ENCODE data around the gene JMJD4. TPM values are rescaled to one million over a fixed set of nuclear protein-coding genes. Genes with fewer than 3 reads are reported as not detected.

JMJD4 gene
- total and polyA plus RNA-seq, 2 donors (not counting 3 experiments of a cell fraction or from before 2014, with no cell fraction given): 17.3 to 31.2 TPM

DNA sequence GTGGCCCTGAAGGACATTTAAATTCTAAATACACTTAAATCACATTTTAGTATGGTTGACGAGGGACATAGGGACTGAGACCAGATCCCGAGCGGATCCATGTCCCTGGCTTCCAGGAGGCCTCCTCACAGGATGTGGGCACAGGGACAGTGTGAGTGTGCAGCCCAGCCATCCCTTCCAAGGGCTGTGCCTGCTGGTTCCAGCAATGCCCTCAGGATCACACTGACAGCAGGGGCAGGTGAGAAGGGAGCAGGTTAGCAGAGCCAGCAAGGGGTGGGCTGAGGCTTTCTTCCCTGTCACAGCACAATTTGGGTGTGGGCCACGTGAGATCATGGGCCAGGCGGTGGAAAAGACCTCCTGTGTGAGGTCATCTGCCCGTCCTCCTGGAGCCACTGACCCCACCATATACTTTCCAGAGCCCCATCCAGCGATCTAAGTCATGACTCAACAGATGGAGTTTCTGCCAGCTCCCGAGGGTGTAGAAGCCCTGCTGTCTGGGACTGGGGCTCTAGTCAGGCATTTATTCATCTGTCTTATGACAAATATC lies 43.4 kb upstream of the JMJD4 start:
- Histone ChIP-seq H3K9me3 (replicated peaks; ENCODE audit: control insufficient read depth, insufficient read depth, low read length) (no peaks in the 10 kb centered on the region), H2AFZ (ENCODE audit: low read depth, low read length) (no peak overlapping the region), H3K4me3 (replicated peaks in 1 of 3; ENCODE audit: insufficient read depth in 1 of 3, low read depth in 1 of 3, low read length in 3 of 3) (no peak overlapping the region), H3K4me2 (ENCODE audit: insufficient read depth, low read length) (no peak overlapping the region), H3K4me1 (ENCODE audit: control insufficient read depth, extremely low read depth, insufficient read depth, low read length) (peaks cover 10% of the 10 kb centered on the region), H3K36me3 (ENCODE audit: control insufficient read depth in 2 of 2, extremely low read depth in 1 of 2, insufficient read depth in 2 of 2, low read length in 2 of 2) (peaks cover 0 to 6% of the 10 kb centered on the region in 2 experiments), H3K79me2 (ENCODE audit: control insufficient read depth, insufficient read depth, low read length) (no peaks in the 10 kb centered on the region), H4K20me1 (replicated peaks; ENCODE audit: control insufficient read depth, extremely low read depth, insufficient read depth, low read length) (no peaks in the 10 kb centered on the region), H3K27me3 (ENCODE audit: control insufficient read depth in 2 of 2, insufficient read depth in 2 of 2, low read length in 2 of 2) (no peaks in the 10 kb centered on the region), H3K9ac (replicated peaks; ENCODE audit: extremely low read depth, insufficient read depth, low read length) (no peak overlapping the region), H3K27ac (ENCODE audit: insufficient read depth, low read depth, low read length) (no peak overlapping the region), H3K9me1 (replicated peaks; ENCODE audit: control insufficient read depth, extremely low read depth, insufficient read depth, low read length) (no peaks in the 10 kb centered on the region)
- FAIRE-seq (no peak), DNase-seq (ENCODE audit: low read depth, low spot score) (no peak)
- CTCF ChIA-PET: no interaction called here
- no TSS peak for BruUV-seq (replicated peaks)
- TF ChIP-seq EZH2 (IDR thresholded peaks at IDR 0.05; ENCODE audit: borderline replicate concordance, low read depth, low read length, severe bottlenecking) (no peak), JUN (IDR thresholded peaks at IDR 0.05; ENCODE audit: borderline replicate concordance, insufficient read depth, insufficient read length, low read depth) (no peak), MYC (IDR thresholded peaks at IDR 0.05; ENCODE audit: low read depth, low read length) (no peak), GATA2 (IDR thresholded peaks at IDR 0.05; ENCODE audit: insufficient read depth, insufficient read length, low read depth, low read length) (no peak), POLR2AphosphoS5 (IDR thresholded peaks at IDR 0.05; ENCODE audit: insufficient read depth, low read depth, low read length) (no peak), POLR2A (IDR thresholded peaks at IDR 0.05; ENCODE audit: low read depth, low read length) (no peak), FOS (IDR thresholded peaks at IDR 0.05; ENCODE audit: borderline replicate concordance, insufficient read depth, low read length) (no peak)
- TF ChIP-seq, protein P1, sequence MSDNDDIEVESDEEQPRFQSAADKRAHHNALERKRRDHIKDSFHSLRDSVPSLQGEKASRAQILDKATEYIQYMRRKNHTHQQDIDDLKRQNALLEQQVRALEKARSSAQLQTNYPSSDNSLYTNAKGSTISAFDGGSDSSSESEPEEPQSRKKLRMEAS (IDR thresholded peaks at IDR 0.05; ENCODE audit: insufficient read depth, insufficient read length): no peak
- TF ChIP-seq, protein P2, sequence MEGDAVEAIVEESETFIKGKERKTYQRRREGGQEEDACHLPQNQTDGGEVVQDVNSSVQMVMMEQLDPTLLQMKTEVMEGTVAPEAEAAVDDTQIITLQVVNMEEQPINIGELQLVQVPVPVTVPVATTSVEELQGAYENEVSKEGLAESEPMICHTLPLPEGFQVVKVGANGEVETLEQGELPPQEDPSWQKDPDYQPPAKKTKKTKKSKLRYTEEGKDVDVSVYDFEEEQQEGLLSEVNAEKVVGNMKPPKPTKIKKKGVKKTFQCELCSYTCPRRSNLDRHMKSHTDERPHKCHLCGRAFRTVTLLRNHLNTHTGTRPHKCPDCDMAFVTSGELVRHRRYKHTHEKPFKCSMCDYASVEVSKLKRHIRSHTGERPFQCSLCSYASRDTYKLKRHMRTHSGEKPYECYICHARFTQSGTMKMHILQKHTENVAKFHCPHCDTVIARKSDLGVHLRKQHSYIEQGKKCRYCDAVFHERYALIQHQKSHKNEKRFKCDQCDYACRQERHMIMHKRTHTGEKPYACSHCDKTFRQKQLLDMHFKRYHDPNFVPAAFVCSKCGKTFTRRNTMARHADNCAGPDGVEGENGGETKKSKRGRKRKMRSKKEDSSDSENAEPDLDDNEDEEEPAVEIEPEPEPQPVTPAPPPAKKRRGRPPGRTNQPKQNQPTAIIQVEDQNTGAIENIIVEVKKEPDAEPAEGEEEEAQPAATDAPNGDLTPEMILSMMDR (IDR thresholded peaks at IDR 0.05; ENCODE audit: extremely low read depth in 1 of 2, insufficient read depth in 1 of 2, low read depth in 1 of 2, low read length in 2 of 2): no peak
- dilution Hi-C loops (cut with MboI; ENCODE audit: extremely low pct_ligation_motif_present, low sequenced_read_pairs): no loop called here
- intact Hi-C loops (cut with micrococcal nuclease): no loop called here
- POLR2A ChIA-PET: no interaction called here

Data from endothelial cell of umbilical vein (primary cell).